HepG2 (cell line): Measurements from ENCODE around the gene TEDC1. TPM values are rescaled to one million over a fixed set of nuclear protein-coding genes. Genes with fewer than 3 reads are reported as not detected.
A peak's percentile ranks its signal among the peaks of the same experiment; 100 is the strongest.

ENCODE experiments used
- ATAD3A ChIP-seq: sonication (generic); formaldehyde crosslinking; IDR thresholded peaks from 2 replicates; pipeline ENCODE4 v1.4.0; 2020; ENCODE audit warnings: missing genetic modification reagents
- CBFB ChIP-seq: sonication (generic); formaldehyde crosslinking; IDR thresholded peaks from 2 replicates; pipeline ENCODE4 v1.4.0; 2020; ENCODE audit warnings: missing genetic modification reagents
- CEBPZ ChIP-seq: IDR thresholded peaks from 2 replicates; pipeline ENCODE4 v1.6.1; 2012; ENCODE audit warnings: low read length, improper control_type of control experiment
- DDIT3 ChIP-seq: sonication (generic); formaldehyde crosslinking; IDR thresholded peaks from 2 replicates; pipeline ENCODE4 v1.4.0; 2020; ENCODE audit warnings: mild to moderate bottlenecking, missing genetic modification reagents
- EP300 ChIP-seq, 3 experiments: sonication (generic) in 1 of 3; formaldehyde crosslinking in 1 of 3; IDR thresholded peaks; 2 replicates each; pipeline versions ENCODE4 v1.5.1 to v1.6.1; 2011 to 2020; ENCODE audit warnings: low read depth in 2 of 3, low read length in 2 of 3, borderline replicate concordance in 1 of 3, improper control_type of control experiment in 1 of 3, mild to moderate bottlenecking in 1 of 3, missing genetic modification reagents in 1 of 3, moderate library complexity in 1 of 3
- FOXK1 ChIP-seq: sonication (generic); formaldehyde crosslinking; IDR thresholded peaks from 2 replicates; pipeline ENCODE4 v1.4.0; 2020; ENCODE audit warnings: low read depth, missing genetic modification reagents, borderline replicate concordance
- HNRNPL ChIP-seq: fragments of 200-400 bp; formaldehyde crosslinking; IDR thresholded peaks from 2 replicates; pipeline ENCODE4 v1.6.1; 2017; ENCODE audit warnings: mild to moderate bottlenecking, low read depth, low read length
- IRF2 ChIP-seq: IDR thresholded peaks from 2 replicates; pipeline ENCODE4 v1.6.1; 2018; ENCODE audit warnings: missing genetic modification reagents, missing compliant biosample characterization
- KDM1A ChIP-seq: IDR thresholded peaks from 2 replicates; pipeline ENCODE4 v1.6.1; 2016; ENCODE audit warnings: missing compliant biosample characterization
- KDM6A ChIP-seq: IDR thresholded peaks from 2 replicates; pipeline ENCODE4 v1.6.1; 2016; ENCODE audit warnings: low read depth
- PCBP1 ChIP-seq: fragments of 200-400 bp; formaldehyde crosslinking; IDR thresholded peaks from 2 replicates; pipeline ENCODE4 v1.6.1; 2017; ENCODE audit warnings: mild to moderate bottlenecking, low read depth, low read length, borderline replicate concordance
- SAFB2 ChIP-seq: sonication (generic); formaldehyde crosslinking; IDR thresholded peaks from 2 replicates; pipeline ENCODE4 v1.5.1; 2020; ENCODE audit warnings: missing genetic modification reagents, low read depth, mild to moderate bottlenecking, borderline replicate concordance
- SPEN ChIP-seq: sonication (generic); formaldehyde crosslinking; IDR thresholded peaks from 2 replicates; pipeline ENCODE4 v1.5.1; 2020; ENCODE audit warnings: low read depth, mild to moderate bottlenecking, missing genetic modification reagents
- THAP7 ChIP-seq: sonication (generic); formaldehyde crosslinking; IDR thresholded peaks from 2 replicates; pipeline ENCODE4 v1.8.1; 2023; ENCODE audit warnings: mild to moderate bottlenecking, missing genetic modification reagents
- ZFP91 ChIP-seq: sonication (generic); formaldehyde crosslinking; IDR thresholded peaks from 2 replicates; pipeline ENCODE4 v1.9.0; 2022; ENCODE audit warnings: missing genetic modification reagents, mild to moderate bottlenecking, borderline replicate concordance
- ZMYM4 ChIP-seq: sonication (generic); formaldehyde crosslinking; IDR thresholded peaks from 2 replicates; pipeline ENCODE4 v1.8.1; 2023; ENCODE audit warnings: mild to moderate bottlenecking, missing genetic modification reagents
- ZNF18 ChIP-seq: sonication (generic); formaldehyde crosslinking; IDR thresholded peaks from 2 replicates; pipeline ENCODE4 v1.8.0; 2022; ENCODE audit warnings: mild to moderate bottlenecking, missing genetic modification reagents; ENCODE audit not compliant: insufficient replicate concordance
- ZNF446 ChIP-seq: sonication (generic); formaldehyde crosslinking; IDR thresholded peaks from 2 replicates; pipeline ENCODE4 v1.5.0; 2020; ENCODE audit warnings: mild to moderate bottlenecking, missing genetic modification reagents
- ZNF749 ChIP-seq: sonication (generic); formaldehyde crosslinking; IDR thresholded peaks from 2 replicates; pipeline ENCODE4 v1.8.0; 2022; ENCODE audit warnings: mild to moderate bottlenecking, missing genetic modification reagents, moderate library complexity, borderline replicate concordance
- ZNF879 ChIP-seq: sonication (generic); formaldehyde crosslinking; IDR thresholded peaks from 2 replicates; pipeline ENCODE4 v1.8.1; 2023; ENCODE audit warnings: missing genetic modification reagents
- polyA plus RNA-seq, 8 experiments: library from polyadenylated mRNA; depleted of rRNA in 3 of 8; stranded (reverse) in 7 of 8; unstranded in 1 of 8; fragments of >200 nt; fragmentation: Illumina TruSeq in 4 of 8; extraction: Trizol in 4 of 8; gene quantifications; 2 replicates each; pipeline versions ENCODE4 v1.2.1 to v1.2.3, GENCODE V29; 2011 to 2016; ENCODE audit warnings: low read depth in 4 of 8, missing spikeins in 1 of 8, mixed read lengths in 1 of 8; ENCODE audit not compliant: insufficient read depth in 1 of 8
- total RNA-seq, 5 experiments: library from RNA; depleted of rRNA; stranded (reverse); fragments of >200 nt; fragmentation: Illumina TruSeq; extraction: Trizol; gene quantifications; 2 replicates each; pipeline ENCODE4 v1.2.3, GENCODE V29; 2016; ENCODE audit warnings: low read depth in 1 of 5

Gene TEDC1
- total and polyA plus RNA-seq, 2 of the 13 experiments (the other 11 are each of a cell fraction or from before 2014, with no cell fraction given), result 5.7 to 27.4 TPM

GRCh38 chr14:105495990-105496830 lies 5.2 kb downstream of the TEDC1 start (continued):
- TF ChIP-seq ZFP91 (CRISPR knock-in tag), result peak; percentile 69; the same call in 1 of the 2 replicates
- no peak for TF ChIP-seq ATAD3A
- peak; percentile 56 for TF ChIP-seq IRF2
- TF ChIP-seq ZMYM4 (CRISPR knock-in tag), result no peak
- peak; percentile 73; the same call in 1 of the 2 replicates for TF ChIP-seq SPEN (CRISPR knock-in tag)
- TF ChIP-seq DDIT3, result no peak
- TF ChIP-seq SAFB2 (CRISPR knock-in tag), result peak; percentile 60; the same call in 1 of the 2 replicates
- no peak for TF ChIP-seq ZNF749
- no peak for TF ChIP-seq ZNF18
- TF ChIP-seq PCBP1, result peak; percentile 92
- TF ChIP-seq EP300 (IDR thresholded peaks at IDR 0.05; ENCODE audit: low read depth in 2 of 2, low read length in 2 of 2), result peak; percentile 26 to 86; a peak in 3 of 4 replicates
- peak; percentile 81 for TF ChIP-seq EP300 (CRISPR knock-in tag; IDR thresholded peaks at IDR 0.05; ENCODE audit: borderline replicate concordance)
- TF ChIP-seq FOXK1, result 0 out of 2 replicates have a peak, but pooled peaks have one; percentile 12
- TF ChIP-seq KDM6A (CRISPR knock-in tag), result peak; percentile 82
- 0 out of 2 replicates have a peak, but pooled peaks have one; percentile 11 for TF ChIP-seq KDM1A (CRISPR knock-in tag)
- 0 out of 2 replicates have a peak, but pooled peaks have one; percentile 44 for TF ChIP-seq ZNF879 (CRISPR knock-in tag)
- TF ChIP-seq CEBPZ, result no peak
- peak; percentile 41; the same call in 1 of the 2 replicates for TF ChIP-seq THAP7 (CRISPR knock-in tag)
- TF ChIP-seq HNRNPL, result peak; percentile 100
- no peak; the same call in 1 of the 2 replicates for TF ChIP-seq ZNF446 (CRISPR knock-in tag)
- peak; percentile 97 for TF ChIP-seq CBFB
